GM23338 (cell line): ENCODE results near the gene RABGAP1L.

Experiments
- CREB1 ChIP-seq: fragments of 250-450 bp; sonication (Bioruptor Pico); IDR thresholded peaks from 2 replicates; pipeline ENCODE4 v1.5.0; 2020; ENCODE audit warnings: low read depth, mild to moderate bottlenecking, moderate library complexity
- CTCF ChIP-seq, 2 experiments: fragments of 200-600 bp in 1 of 2; sonication (generic) in 1 of 2; conservative IDR thresholded peaks; 2 replicates each; pipeline versions ENCODE4 v1.5.1 to v1.6.1; 2016 to 2017; ENCODE audit warnings: antibody characterized with exemption in 2 of 2, low read depth in 2 of 2, mild to moderate bottlenecking in 2 of 2, moderate library complexity in 1 of 2
- ETS1 ChIP-seq: IDR thresholded peaks from 2 replicates; pipeline ENCODE4 v1.6.1; 2016; ENCODE audit warnings: antibody characterized with exemption
- EZH2 ChIP-seq: fragments of 200-600 bp; sonication (generic); IDR thresholded peaks from one replicate; pipeline ENCODE4 v1.8.0; 2017; ENCODE audit warnings: antibody characterized with exemption, mild to moderate bottlenecking, low read depth; ENCODE audit not compliant: unreplicated experiment
- EZH2phosphoT487 ChIP-seq: fragments of 200-600 bp; sonication (generic); IDR thresholded peaks from one replicate; pipeline ENCODE4 v1.8.1; 2018; ENCODE audit warnings: antibody characterized with exemption; ENCODE audit not compliant: unreplicated experiment
- JUNB ChIP-seq: IDR thresholded peaks from one replicate; pipeline ENCODE4 v1.6.1; 2016; ENCODE audit warnings: antibody characterized with exemption; ENCODE audit not compliant: unreplicated experiment
- POLR2AphosphoS5 ChIP-seq: IDR thresholded peaks from 2 replicates; pipeline ENCODE4 v1.6.1; 2016; ENCODE audit warnings: antibody characterized with exemption, low read depth
- REST ChIP-seq: IDR thresholded peaks from one replicate; pipeline ENCODE4 v1.6.1; 2018; ENCODE audit warnings: antibody characterized with exemption; ENCODE audit not compliant: unreplicated experiment
- STAT1 ChIP-seq: IDR thresholded peaks from one replicate; pipeline ENCODE4 v1.6.1; 2016; ENCODE audit warnings: antibody characterized with exemption; ENCODE audit not compliant: unreplicated experiment
- ZNF114 ChIP-seq: fragments of 250-450 bp; sonication (Bioruptor Pico); IDR thresholded peaks from 2 replicates; pipeline ENCODE4 v1.5.0; 2020; ENCODE audit warnings: mild to moderate bottlenecking, moderate library complexity
- ZNF331 ChIP-seq: fragments of 250-450 bp; sonication (Bioruptor Pico); IDR thresholded peaks from 2 replicates; pipeline ENCODE4 v1.5.0; 2020; ENCODE audit warnings: low read depth, mild to moderate bottlenecking, moderate library complexity
- ZNF462 ChIP-seq: fragments of 250-450 bp; sonication (Bioruptor Pico); IDR thresholded peaks from 2 replicates; pipeline ENCODE4 v1.5.0; 2020; ENCODE audit warnings: mild to moderate bottlenecking, moderate library complexity

- TF ChIP-seq CTCF (conservative IDR thresholded peaks at IDR 0.05; ENCODE audit: low read depth in 2 of 2) (no peak), POLR2AphosphoS5 (no peak), ZNF114 (CRISPR knock-in tag) (no peak), REST (no peak), CREB1 (CRISPR knock-in tag) (no peak), EZH2 (no peak), ETS1 (no peak), EZH2phosphoT487 (no peak), ZNF462 (CRISPR knock-in tag) (no peak), ZNF331 (CRISPR knock-in tag) (no peak), JUNB (no peak), STAT1 (no peak)
These were observed 126.7 kb downstream of the RABGAP1L start for GRCh38 chr1:174286042-174286441.
